Nucleus accumbens (tissue), 56 donors: ENCODE results near the gene LY6G6C.

Source experiments
- DNase-seq, 56 donors: peaks; one replicate each; lab custom pipeline; 2025; lab: John Stamatoyannopoulos, UW

Gene LY6G6C

GRCh38 chr6:31742894-31743293 lies 21.3 kb upstream of the LY6G6C start:
- no peak for DNase-seq

GRCh38 chr6:31741815-31742214 lies 20.3 kb upstream of the LY6G6C start:
- DNase-seq = no peak

GRCh38 chr6:31740397-31741223 lies 19.1 kb upstream of the LY6G6C start:
- DNase-seq = no peak

GRCh38 chr6:31739639-31740396 lies 18.3 kb upstream of the LY6G6C start, which contains the start of gene MSH5:
TSS of gene MSH5 (plus strand) at chr6:31740005. CDS start at chr6:31740467, 462 bp downstream.
- peak; percentile 69 to 99 (median 95) for DNase-seq

- peak in 5 of 56 donors; percentile 7 to 29 (median 17) for DNase-seq
Observed at GRCh38 chr6:31737991-31738979, 16.7 kb upstream of the LY6G6C start.

GRCh38 chr6:31737315-31737990 lies 15.9 kb upstream of the LY6G6C start:
- DNase-seq = no peak

GRCh38 chr6:31736768-31737314 lies 15.3 kb upstream of the LY6G6C start:
- DNase-seq = no peak

GRCh38 chr6:31736021-31736767 lies 14.6 kb upstream of the LY6G6C start, which contains the start of gene CLIC1:
TSS of gene CLIC1 (minus strand) at chr6:31736530. CDS start at chr6:31736300, 230 bp downstream.
- peak in 12 of 56 donors; percentile 5 to 62 (median 14) for DNase-seq

GRCh38 chr6:31734821-31735406 lies 13.4 kb upstream of the LY6G6C start:
- DNase-seq = peak in 4 of 56 donors; percentile 7 to 12 (median 8)

GRCh38 chr6:31734247-31734820 lies 12.8 kb upstream of the LY6G6C start:
- DNase-seq = no peak

- DNase-seq = no peak
Observed at GRCh38 chr6:31733734-31734133, 12.2 kb upstream of the LY6G6C start.

GRCh38 chr6:31732029-31732428 lies 10.5 kb upstream of the LY6G6C start:
- no peak for DNase-seq

GRCh38 chr6:31730631-31731086 lies 9.1 kb upstream of the LY6G6C start:
- DNase-seq = no peak

GRCh38 chr6:31729979-31730630 lies 8.6 kb upstream of the LY6G6C start:
- DNase-seq = peak in 47 of 56 donors; percentile 20 to 83 (median 61)

GRCh38 chr6:31729515-31729978 lies 8.0 kb upstream of the LY6G6C start:
- peak in 54 of 56 donors; percentile 40 to 89 (median 70) for DNase-seq

- peak in 1 of 56 donors; percentile 32 for DNase-seq
Observed at GRCh38 chr6:31728767-31729514, 7.4 kb upstream of the LY6G6C start, which contains the start of gene DDAH2. TSS of gene DDAH2 (minus strand) at chr6:31729299. CDS start at chr6:31729161, 138 bp downstream.
